ENCODE results near the gene NTSR1.

DNA sequence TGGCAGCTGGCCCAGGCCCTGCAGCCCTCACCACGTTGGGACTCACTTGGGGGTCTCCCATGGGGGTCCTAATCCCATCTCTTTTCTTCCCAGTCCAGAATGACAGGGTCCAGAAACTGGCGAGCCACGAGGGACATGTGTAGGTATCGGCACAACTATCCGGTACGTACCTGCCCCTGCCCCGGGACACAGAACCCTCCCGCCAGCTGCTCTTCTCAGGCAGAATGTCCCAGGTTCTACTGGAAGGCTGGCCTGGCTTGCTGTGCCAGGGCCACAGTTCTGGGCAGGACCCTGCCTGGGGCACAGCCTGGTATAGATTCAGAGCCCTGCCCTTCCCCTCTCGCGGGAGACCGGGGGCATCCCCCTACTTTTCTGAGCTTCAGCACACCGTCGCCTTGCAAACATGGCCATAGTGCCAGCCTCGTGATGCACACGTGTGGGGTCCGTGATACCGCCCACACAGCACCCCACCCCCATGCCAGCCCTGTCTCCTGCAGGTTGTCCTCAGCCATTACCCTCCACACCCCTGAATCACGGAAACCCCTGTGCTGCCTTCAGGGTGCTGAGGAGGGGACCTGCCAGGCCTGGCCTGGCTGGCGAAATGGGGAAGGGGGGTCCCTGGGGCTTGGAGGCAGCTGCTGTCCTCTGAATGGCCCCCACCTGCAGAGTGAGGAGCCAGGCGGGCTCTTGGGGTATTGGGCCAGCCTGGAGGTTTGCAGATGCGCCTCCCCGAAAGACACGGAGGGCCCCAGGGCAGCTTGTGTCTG is 99.0 kb downstream of the NTSR1 start:
- TF ChIP-seq, protein P1, sequence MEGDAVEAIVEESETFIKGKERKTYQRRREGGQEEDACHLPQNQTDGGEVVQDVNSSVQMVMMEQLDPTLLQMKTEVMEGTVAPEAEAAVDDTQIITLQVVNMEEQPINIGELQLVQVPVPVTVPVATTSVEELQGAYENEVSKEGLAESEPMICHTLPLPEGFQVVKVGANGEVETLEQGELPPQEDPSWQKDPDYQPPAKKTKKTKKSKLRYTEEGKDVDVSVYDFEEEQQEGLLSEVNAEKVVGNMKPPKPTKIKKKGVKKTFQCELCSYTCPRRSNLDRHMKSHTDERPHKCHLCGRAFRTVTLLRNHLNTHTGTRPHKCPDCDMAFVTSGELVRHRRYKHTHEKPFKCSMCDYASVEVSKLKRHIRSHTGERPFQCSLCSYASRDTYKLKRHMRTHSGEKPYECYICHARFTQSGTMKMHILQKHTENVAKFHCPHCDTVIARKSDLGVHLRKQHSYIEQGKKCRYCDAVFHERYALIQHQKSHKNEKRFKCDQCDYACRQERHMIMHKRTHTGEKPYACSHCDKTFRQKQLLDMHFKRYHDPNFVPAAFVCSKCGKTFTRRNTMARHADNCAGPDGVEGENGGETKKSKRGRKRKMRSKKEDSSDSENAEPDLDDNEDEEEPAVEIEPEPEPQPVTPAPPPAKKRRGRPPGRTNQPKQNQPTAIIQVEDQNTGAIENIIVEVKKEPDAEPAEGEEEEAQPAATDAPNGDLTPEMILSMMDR (IDR thresholded peaks at IDR 0.05; ENCODE audit: poor library complexity, severe bottlenecking), result no peak
- TF ChIP-seq, protein P2, sequence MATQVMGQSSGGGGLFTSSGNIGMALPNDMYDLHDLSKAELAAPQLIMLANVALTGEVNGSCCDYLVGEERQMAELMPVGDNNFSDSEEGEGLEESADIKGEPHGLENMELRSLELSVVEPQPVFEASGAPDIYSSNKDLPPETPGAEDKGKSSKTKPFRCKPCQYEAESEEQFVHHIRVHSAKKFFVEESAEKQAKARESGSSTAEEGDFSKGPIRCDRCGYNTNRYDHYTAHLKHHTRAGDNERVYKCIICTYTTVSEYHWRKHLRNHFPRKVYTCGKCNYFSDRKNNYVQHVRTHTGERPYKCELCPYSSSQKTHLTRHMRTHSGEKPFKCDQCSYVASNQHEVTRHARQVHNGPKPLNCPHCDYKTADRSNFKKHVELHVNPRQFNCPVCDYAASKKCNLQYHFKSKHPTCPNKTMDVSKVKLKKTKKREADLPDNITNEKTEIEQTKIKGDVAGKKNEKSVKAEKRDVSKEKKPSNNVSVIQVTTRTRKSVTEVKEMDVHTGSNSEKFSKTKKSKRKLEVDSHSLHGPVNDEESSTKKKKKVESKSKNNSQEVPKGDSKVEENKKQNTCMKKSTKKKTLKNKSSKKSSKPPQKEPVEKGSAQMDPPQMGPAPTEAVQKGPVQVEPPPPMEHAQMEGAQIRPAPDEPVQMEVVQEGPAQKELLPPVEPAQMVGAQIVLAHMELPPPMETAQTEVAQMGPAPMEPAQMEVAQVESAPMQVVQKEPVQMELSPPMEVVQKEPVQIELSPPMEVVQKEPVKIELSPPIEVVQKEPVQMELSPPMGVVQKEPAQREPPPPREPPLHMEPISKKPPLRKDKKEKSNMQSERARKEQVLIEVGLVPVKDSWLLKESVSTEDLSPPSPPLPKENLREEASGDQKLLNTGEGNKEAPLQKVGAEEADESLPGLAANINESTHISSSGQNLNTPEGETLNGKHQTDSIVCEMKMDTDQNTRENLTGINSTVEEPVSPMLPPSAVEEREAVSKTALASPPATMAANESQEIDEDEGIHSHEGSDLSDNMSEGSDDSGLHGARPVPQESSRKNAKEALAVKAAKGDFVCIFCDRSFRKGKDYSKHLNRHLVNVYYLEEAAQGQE (IDR thresholded peaks at IDR 0.05; ENCODE audit: borderline replicate concordance), result no peak
- TF ChIP-seq TAF1 (IDR thresholded peaks at IDR 0.05; ENCODE audit: low read depth), result no peak
- no peak for TF ChIP-seq EZH2 (IDR thresholded peaks at IDR 0.05; ENCODE audit: borderline replicate concordance, insufficient read depth, low read length, poor library complexity, severe bottlenecking)
- TF ChIP-seq POLR2AphosphoS5 (IDR thresholded peaks at IDR 0.05), result no peak
- TF ChIP-seq EP300 (conservative IDR thresholded peaks at IDR 0.05; ENCODE audit: poor library complexity, severe bottlenecking), result no peak
- TF ChIP-seq RAD21 (conservative IDR thresholded peaks at IDR 0.05), result no peak
- TF ChIP-seq SMC3 (conservative IDR thresholded peaks at IDR 0.05; ENCODE audit: poor library complexity), result no peak
- no peak for TF ChIP-seq MXI1 (conservative IDR thresholded peaks at IDR 0.05; ENCODE audit: poor library complexity, severe bottlenecking)

All from neural cell (in vitro differentiated cells).